Thyroid gland (tissue), 4 donors: ENCODE results near the gene PIM3. TPM values are rescaled to one million over a fixed set of nuclear protein-coding genes. Genes with fewer than 3 reads are reported as not detected.
A peak's percentile ranks its signal among the peaks of the same experiment; 100 is the strongest.

Source experiments
- DNase-seq, 2 donors: peaks; one replicate each; pipeline ENCODE4 v3.0.0-alpha.2; 2019
- H3K27ac ChIP-seq, 3 donors: fragments of 200-600 bp; sonication (generic); 1 replicate in 2 of 3; 2 replicates in 1 of 3; pipeline ENCODE4 v1.5.1; 2016 to 2019; ENCODE audit warnings: mild to moderate bottlenecking in 1 of 3, moderate library complexity in 1 of 3
- H3K27me3 ChIP-seq: fragments of 200-600 bp; sonication (generic); one replicate; pipeline ENCODE4 v1.5.1; 2019
- H3K36me3 ChIP-seq, 2 donors: fragments of 200-600 bp; sonication (generic); one replicate each; pipeline ENCODE4 v1.5.1; 2016 to 2019
- H3K4me1 ChIP-seq, 2 donors: fragments of 200-600 bp; sonication (generic); one replicate each; pipeline ENCODE4 v1.5.1; 2017 to 2019
- H3K4me3 ChIP-seq, 3 donors: fragments of 200-600 bp; sonication (generic); replicated peaks in 1 of 3; 1 replicate in 2 of 3; 2 replicates in 1 of 3; pipeline ENCODE4 v1.5.1; 2016; ENCODE audit warnings: mild to moderate bottlenecking in 1 of 3
- H3K9me3 ChIP-seq: fragments of 200-600 bp; sonication (generic); one replicate; pipeline ENCODE4 v1.5.1; 2017
- CTCF ChIP-seq, 6 experiments: fragments of 200-600 bp in 3 of 6; fragments of 450-650 bp in 3 of 6; sonication (generic) in 3 of 6; IDR thresholded peaks; one replicate each; pipeline ENCODE4 v1.5.1; 2016 to 2019; ENCODE audit warnings: antibody characterized with exemption in 6 of 6, mild to moderate bottlenecking in 2 of 6, inconsistent platforms in 1 of 6, moderate library complexity in 1 of 6
- POLR2A ChIP-seq, 2 donors: fragments of 450-650 bp; IDR thresholded peaks; one replicate each; pipeline ENCODE4 v1.6.1; 2017; ENCODE audit warnings: antibody characterized with exemption in 2 of 2, mild to moderate bottlenecking in 2 of 2, moderate library complexity in 1 of 2
- WGBS, 2 donors: methylation state at CpG; one replicate each; pipeline ENCODE4 v1.1.5; 2017; 5-methylcytosine and 5-hydroxymethylcytosine counted together
- intact Hi-C: fragments of 100-400 bp; cut with DNase I; formaldehyde crosslinking; loops from one replicate; pipeline ENCODE4 v1.15.1; 2023
- total RNA-seq, 4 donors: library from RNA; depleted of rRNA; stranded (reverse); fragments of >200 nt; gene quantifications; one replicate each; pipeline ENCODE4 v1.2.3, GENCODE V29; 2016

Gene PIM3
- total RNA-seq, 4 donors from 2014 or later, result 45.4 to 108 (median 73.2) TPM

GRCh38 chr22:49947296-49947622 lies 13.3 kb upstream of the PIM3 start:
- DNase-seq, result no peak
- Histone ChIP-seq H3K4me3 (no peak overlapping the region), H3K27ac (peak overlapping the region in 2 of 3 donors; percentile 99), H3K9me3 (no peaks in the 10 kb centered on the region), H3K27me3 (no peaks in the 10 kb centered on the region), H3K4me1 (peaks cover 44 to 52% of the 10 kb centered on the region in 2 donors), H3K36me3 (no peaks in the 10 kb centered on the region)
- WGBS, 2 donors, result 76% methylated on average over 6 of the region's 6 CpGs; no CpG with 5 or more reads in 1 of the 2 donors
- intact Hi-C loops, result no loop called here
- TF ChIP-seq CTCF (IDR thresholded peaks at IDR 0.05), result no peak
- TF ChIP-seq POLR2A (IDR thresholded peaks at IDR 0.05), result no peak

- H3K9me3 ChIP-seq, result no peaks in the 10 kb centered on the region
- H3K27me3 ChIP-seq, result no peaks in the 10 kb centered on the region
- H3K4me3 ChIP-seq, result peak overlapping the region in 2 of 3 donors; percentile 2 to 30
- H3K27ac ChIP-seq, result peak overlapping the region; percentile 99
- H3K4me1 ChIP-seq, result peaks cover 54 to 63% of the 10 kb centered on the region in 2 donors
- H3K36me3 ChIP-seq, result no peaks in the 10 kb centered on the region
- TF ChIP-seq POLR2A (IDR thresholded peaks at IDR 0.05) (peak in 1 of 2 donors; percentile 49), CTCF (IDR thresholded peaks at IDR 0.05) (no peak)
- peak; percentile 65 to 66 for DNase-seq
- intact Hi-C loops, result no loop called here
- WGBS, 2 donors, result 45 to 100% methylated on average over 1 to 16 of the region's 23 CpGs
These were observed 12.2 kb upstream of the PIM3 start for GRCh38 chr22:49948116-49948957.

GRCh38 chr22:49948958-49949913 lies 11.3 kb upstream of the PIM3 start:
- TF ChIP-seq CTCF (IDR thresholded peaks at IDR 0.05) (peak in 2 of 6 experiments; percentile 8 to 18), POLR2A (IDR thresholded peaks at IDR 0.05) (peak; percentile 27 to 94)
- Histone ChIP-seq H3K27me3 (no peaks in the 10 kb centered on the region), H3K9me3 (no peaks in the 10 kb centered on the region), H3K27ac (peak overlapping the region; percentile 99), H3K4me1 (peaks cover 63 to 72% of the 10 kb centered on the region in 2 donors), H3K36me3 (no peaks in the 10 kb centered on the region), H3K4me3 (peak overlapping the region in 1 of 3 donors; percentile 30)
- intact Hi-C loops, result no loop called here
- 51 to 76% methylated on average over 21 to 29 of the region's 42 CpGs for WGBS, 2 donors
- DNase-seq, result peak; percentile 96 to 98

- Histone ChIP-seq H3K36me3 (no peaks in the 10 kb centered on the region), H3K4me1 (peaks cover 70 to 78% of the 10 kb centered on the region in 2 donors), H3K9me3 (no peaks in the 10 kb centered on the region), H3K27me3 (no peaks in the 10 kb centered on the region), H3K4me3 (no peak overlapping the region), H3K27ac (peak overlapping the region; percentile 99)
- TF ChIP-seq CTCF (IDR thresholded peaks at IDR 0.05), result no peak
- no peak for TF ChIP-seq POLR2A (IDR thresholded peaks at IDR 0.05)
- intact Hi-C loops, result no loop called here
- no peak for DNase-seq
- WGBS, 2 donors, result 79 to 83% methylated on average over 1 to 6 of the region's 11 CpGs
These were observed 10.7 kb upstream of the PIM3 start for GRCh38 chr22:49949914-49950292.
